AG09309 (cell line): ENCODE results near the gene BMP8B.

Source experiments
- DNase-seq: peaks from one replicate; pipeline ENCODE4 v3.0.0-alpha.2; 2010; ENCODE audit warnings: low read depth
- H3K4me3 ChIP-seq: 2 replicates; pipeline ENCODE4 v1.5.1; 2011; ENCODE audit warnings: mild to moderate bottlenecking, low read depth, low read length, moderate library complexity; ENCODE audit not compliant: control insufficient read depth
- CTCF ChIP-seq: IDR thresholded peaks from 2 replicates; pipeline ENCODE4 v1.5.1; 2011; ENCODE audit warnings: mild to moderate bottlenecking, low read depth, low read length, inconsistent platforms; ENCODE audit not compliant: insufficient read depth, control insufficient read depth; ENCODE audit errors: missing control alignments

Gene BMP8B

GRCh38 chr1:39713557-39713956, 75.1 kb downstream of the BMP8B start:
- no peak for TF ChIP-seq CTCF
- no peak for DNase-seq
- H3K4me3 ChIP-seq, result no peak overlapping the region

- no peak overlapping the region for H3K4me3 ChIP-seq
- TF ChIP-seq CTCF, result no peak
- DNase-seq, result no peak
Measured at GRCh38 chr1:39711966-39712340, 76.7 kb downstream of the BMP8B start.

GRCh38 chr1:39711104-39711965, 77.3 kb downstream of the BMP8B start:
- TF ChIP-seq CTCF, result no peak
- H3K4me3 ChIP-seq, result no peak overlapping the region
- DNase-seq, result no peak

GRCh38 chr1:39707506-39707905, 81.2 kb downstream of the BMP8B start:
- TF ChIP-seq CTCF, result no peak
- DNase-seq, result no peak
- no peak overlapping the region for H3K4me3 ChIP-seq
